Stimulated activated CD8-positive, alpha-beta memory T cell treated with anti-CD3 and anti-CD28 coated beads, Interleukin-2, amount 100 ng/mL, for 48 hours (primary cell): Measurements from ENCODE around the gene SOCS6.
"Not testable (repeated sequence)": the region's sequence is repeated elsewhere in the genome, so short reads cannot be mapped to it uniquely, and the experiment has no call there.

ENCODE experiments used
- DNase-seq, 2 donors: peaks; one replicate each; pipeline ENCODE4 v3.0.0-alpha.2; 2020; ENCODE audit warnings: low read depth in 2 of 2

Gene SOCS6

GRCh38 chr18:70358105-70358406 is 69.2 kb downstream of the SOCS6 start:
- DNase-seq: not testable (repeated sequence)

DNA sequence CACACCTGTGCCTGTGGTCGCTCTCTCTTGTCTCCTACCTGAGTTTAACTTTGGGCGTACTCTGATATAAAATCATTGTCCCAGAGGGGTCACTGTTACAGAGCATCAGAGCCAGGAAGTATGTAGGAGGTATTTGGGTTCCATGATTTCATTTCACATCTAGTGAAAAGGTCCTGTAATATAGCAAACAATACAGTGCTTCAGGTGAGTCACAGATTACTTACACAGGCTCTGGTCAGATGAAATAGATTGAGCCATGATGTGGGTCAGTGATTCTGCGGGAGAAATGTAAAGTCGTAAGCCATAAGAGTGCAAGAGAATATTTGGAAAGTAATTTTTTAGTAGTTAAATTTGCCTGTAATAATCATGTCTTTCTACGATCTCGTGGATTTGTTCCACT is 70.2 kb downstream of the SOCS6 start:
- DNase-seq: no peak

- DNase-seq: no peak
Observed at GRCh38 chr18:70362258-70362657, 73.4 kb downstream of the SOCS6 start.

DNA sequence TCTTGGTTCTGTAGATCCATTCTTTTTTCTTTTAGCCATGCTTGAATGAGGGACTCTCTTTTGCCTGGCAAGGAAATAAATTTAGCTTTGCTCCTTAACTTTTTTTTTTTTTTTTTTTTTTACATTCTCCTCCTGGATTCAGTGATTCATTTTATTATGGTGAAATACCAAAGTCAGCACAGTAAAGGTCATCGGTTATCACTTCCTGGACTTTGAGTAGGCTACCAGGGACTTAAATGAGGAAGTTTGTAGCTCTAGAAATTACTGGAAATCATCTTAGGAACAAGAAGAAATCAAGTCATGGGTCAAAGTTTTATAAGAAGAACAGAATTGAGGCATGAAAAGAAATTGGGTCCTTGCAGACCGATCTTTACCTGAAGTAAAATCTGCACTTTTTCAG is 75.0 kb downstream of the SOCS6 start:
- no peak for DNase-seq

- DNase-seq: no peak
Observed at GRCh38 chr18:70365361-70365760, 76.5 kb downstream of the SOCS6 start.

DNA sequence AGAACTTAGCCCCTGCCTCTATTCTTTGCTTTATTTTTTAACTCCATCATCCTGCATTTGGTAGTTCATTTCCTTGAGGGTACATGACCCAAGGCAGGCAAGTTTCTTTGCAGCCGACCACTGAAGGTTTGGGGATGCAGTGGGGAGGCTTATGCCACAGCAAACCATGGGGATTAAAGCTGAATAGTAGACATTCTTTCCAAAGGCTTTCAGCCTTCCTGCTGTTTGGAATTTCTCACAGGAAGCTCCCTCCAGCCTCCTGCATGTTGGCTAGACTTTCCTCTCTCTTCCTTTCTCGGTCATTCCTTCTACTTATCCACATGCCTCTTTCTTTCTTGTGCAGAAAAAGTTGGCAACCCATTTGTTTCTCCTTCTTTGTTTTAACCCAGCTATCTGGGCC is 77.3 kb downstream of the SOCS6 start:
- no peak for DNase-seq

DNA sequence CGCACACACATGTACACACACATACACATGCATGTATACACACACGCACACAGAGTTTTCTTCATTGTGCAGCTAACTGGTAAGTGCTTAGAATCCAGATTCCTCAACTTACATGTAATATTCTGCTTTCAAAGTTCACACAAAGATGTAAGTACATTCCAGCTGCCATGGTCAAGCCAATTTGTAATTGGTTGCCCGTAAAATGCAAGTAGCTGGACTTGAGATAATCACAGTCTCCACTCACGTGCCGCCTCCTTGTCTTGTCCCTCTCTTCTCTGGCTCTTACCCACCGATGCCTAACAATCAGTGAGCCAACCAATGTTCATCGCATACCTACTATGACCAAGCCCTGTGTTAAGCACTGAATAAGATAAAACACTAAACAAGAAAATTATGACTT is 77.8 kb downstream of the SOCS6 start:
- DNase-seq: no peak

DNA sequence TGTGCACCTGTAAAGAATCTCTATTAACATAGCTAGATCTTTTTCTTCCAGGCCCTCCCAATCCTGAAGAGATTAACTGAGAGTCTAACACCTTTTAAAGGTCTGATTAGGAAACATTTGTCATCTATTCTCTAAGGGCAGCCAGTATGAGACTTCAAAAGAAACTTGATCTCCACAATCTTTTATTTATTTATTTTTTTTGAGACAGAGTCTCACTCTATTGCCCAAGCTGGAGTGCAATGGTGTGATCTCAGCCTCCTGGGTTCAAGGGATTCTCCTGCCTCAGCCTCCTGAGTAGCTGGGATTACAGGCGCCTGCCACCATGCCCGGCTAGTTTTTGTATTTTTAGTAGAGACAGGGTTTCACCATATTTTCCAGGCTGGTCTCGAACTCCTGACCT is 78.5 kb downstream of the SOCS6 start:
- not testable (repeated sequence) for DNase-seq

GRCh38 chr18:70368903-70369302 is 80.1 kb downstream of the SOCS6 start:
- no peak for DNase-seq

DNA sequence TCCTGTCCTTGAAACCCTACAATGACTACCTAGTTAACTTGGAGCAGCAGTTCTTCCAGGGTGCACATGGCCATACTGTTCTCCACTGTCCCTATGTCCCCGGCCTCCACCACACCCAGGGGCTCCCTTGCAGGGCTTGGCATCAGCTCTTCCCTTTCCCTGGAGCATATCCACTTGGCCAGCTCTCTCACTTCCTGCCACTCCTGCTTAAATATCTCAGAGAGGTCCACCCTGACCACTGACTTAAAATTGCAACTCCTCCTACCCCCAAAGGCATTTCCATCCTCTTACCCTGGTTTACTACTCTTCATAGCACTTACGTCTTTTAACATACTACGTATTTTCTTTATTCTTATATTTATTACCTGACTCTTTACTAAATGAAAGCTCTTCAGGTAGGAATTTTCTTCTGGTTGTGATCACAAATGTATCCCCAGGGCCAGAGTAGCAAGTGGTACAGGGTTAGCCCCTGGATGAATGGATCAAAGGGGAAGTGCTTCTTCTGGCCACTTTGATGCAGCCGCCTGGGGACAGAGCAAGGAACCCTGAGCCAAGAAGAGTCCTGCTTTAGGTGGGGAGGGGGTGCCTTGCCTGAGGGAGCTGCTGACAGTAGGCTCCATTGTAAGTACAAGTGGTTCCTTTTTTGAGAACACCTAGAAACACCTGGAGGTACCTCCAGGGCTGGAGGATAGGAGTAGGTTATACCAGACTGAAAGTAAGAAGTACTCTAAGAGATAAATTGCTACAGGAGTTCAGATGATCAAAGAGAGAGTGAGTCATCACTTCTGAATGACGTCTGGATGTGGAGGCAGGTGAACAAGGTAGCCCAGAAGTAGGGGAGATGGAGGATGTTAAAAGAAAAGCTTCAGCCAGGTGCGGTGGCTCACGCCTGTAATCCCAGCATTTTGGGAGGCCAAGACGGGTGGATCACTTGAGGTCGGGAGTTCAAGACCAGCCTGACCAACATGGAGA is 82.2 kb downstream of the SOCS6 start:
- DNase-seq: no peak

DNA sequence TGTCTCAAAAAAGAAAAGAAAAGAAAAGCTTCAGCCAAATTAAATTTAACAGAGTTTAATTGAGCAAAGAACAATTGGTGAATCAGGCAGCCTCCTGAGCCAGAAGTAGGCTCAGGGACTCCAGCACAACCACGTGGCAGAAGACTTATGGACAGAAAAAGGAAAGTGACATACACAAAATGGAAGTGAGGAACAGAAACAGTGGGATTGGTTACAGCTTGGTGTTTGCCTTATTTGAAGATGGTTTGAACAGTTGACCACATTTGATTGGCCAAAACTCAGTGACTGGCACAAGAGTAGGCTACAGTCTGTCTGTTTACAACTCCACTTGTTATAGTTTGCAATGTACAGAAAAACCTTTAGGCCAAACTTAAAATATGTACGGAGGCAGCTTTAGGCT is 83.1 kb downstream of the SOCS6 start:
- DNase-seq: no peak

DNA sequence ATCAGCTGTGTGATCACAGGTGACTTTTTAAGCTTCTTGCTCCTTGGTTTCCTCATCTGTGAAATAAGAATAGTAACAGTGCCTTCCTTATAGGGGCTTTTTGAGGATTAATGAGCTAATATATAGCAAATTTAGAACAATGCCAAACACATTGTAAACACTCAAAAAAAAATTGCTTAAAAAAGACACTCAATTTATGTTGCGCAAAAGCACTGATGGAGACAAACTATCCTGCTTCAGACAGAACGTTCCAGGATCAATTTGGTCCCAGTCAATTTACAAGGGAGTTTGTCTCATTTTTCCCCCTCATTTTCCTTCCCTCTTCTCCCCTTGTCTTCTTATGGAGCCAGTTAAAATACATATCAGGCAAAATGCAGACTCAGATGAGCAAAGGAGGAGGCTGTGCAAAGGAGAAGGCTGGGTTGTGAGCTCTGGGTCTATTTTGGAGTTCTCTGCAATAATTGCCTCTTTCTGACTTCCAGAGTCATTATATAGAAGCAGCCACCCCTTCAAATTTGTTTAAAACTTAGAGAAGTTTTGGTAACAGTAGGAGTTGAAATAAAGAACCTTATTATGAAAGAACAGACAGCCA is 83.7 kb downstream of the SOCS6 start:
- no peak for DNase-seq

GRCh38 chr18:70373042-70373519 is 84.2 kb downstream of the SOCS6 start:
- DNase-seq: no peak

DNA sequence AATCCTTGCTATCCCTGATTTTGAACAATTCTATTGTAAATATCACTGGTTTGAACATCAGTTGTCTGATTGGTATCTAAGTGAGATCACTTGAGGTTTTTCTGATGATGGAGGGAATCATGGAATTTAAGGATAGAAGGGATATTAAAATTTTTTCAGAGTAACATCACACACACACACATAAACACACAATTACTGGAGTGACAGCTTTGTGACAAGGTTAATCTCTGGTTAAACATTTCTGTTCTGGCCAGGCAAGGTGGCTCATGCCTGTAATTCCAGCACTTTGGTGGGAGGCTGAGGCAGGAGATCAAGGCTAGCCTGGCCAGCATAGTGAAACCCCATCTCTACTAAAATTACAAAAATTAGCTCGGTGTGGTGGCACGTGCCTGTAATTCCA is 85.3 kb downstream of the SOCS6 start:
- no peak for DNase-seq

DNA sequence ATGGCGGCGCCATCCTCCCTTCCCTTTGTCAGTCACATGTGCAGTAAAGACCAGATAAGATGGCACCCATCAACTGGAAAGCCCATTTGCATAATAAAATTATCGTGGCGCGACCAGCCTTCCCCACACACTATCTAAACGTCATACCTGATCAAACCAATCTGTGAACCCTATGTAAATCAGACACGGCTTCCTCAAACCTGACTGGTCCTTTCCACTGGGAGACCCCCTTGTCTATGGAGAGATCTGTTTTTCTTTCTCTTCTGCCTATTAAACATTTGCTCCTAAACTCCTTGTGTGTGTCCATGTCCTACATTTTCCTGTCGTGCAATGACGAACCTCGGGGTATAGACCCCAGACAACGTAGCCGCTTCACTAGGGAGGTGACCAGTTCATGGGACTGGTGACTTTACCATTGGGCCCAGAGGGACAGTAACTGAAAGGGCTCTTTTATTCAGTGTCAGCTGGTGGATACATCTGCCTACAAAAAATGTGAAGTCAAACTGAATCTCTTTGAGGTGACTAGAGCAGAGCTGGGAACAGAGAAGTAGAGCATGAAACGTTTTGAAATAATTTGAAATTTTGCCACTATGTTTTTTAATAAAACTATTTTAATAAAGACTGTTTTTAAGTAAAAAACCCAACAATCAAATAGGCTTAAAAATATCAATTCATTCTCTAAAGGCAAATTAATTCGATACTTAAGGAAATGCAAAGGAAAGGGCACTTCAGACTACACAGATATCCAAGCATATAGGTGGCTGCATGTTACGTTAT is 87.5 kb downstream of the SOCS6 start:
- DNase-seq: no peak

GRCh38 chr18:70376914-70377258 is 88.0 kb downstream of the SOCS6 start:
- no peak for DNase-seq

DNA sequence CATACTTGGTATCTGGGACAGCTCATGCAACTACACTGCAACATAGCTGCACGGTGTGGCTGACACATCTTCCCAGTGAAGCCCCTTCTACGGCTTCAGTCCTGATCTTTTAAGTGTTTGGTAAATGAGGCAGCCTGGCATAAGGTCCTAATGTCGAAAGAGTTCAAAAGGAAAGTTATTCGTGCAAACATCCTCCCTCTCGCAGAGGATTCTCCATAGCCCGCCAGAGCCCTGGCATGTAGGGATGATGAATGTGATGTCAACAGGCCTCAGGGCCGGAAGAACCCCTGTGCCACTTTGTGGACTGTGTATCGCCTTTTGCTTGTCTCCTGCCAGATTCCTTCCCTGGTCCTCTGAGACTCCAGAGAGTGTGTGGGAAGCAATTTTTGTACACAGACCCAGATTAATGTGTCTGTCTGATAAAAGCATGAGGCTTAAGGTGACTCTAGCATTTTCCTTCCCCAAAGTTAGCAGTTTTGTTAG is 88.5 kb downstream of the SOCS6 start:
- DNase-seq: no peak

DNA sequence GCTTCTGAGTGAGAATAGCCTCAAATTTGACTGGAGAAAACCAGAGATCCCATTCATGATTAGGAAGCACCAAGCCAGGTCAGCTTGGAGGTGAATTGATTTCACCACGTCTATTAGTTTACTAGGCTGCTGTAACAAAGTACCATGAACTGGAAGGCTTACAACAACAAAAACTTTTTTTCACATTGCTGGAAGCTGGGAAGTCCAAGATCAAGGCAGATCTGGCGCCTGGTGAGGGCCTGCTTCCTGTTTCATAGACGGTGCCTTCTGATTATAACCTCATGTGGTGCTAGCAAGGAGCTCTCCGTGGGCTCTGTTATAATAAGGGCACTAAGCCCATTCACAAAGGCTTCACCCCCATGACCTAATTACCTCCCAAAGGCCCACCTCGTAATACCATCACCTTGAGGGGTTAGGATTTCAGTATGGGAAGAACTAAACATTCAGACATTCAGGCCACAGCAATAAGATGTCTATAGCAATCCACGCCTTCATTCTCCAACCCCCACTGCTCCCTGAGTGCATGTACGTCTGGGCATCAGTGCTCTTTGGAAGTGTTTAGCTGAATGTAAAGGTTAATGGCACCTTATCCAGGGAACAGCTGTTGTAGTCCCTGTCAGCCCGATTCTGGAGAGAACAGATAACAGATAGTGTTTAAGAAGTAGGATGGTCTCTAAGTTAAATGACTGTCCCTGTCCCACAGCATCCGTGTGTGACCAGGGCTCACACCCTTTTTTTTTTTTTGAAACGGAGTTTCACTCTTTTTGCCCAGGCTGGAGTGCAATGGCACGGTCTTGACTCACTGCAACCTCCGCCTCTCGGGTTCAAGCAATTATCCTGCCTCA is 89.2 kb downstream of the SOCS6 start:
- DNase-seq: no peak
